A549 (cell line): ENCODE measurements around the gene IFITM5. TPM values are rescaled to one million over a fixed set of nuclear protein-coding genes. Genes with fewer than 3 reads are reported as not detected.
"Not testable (repeated sequence)": the region's sequence is repeated elsewhere in the genome, so short reads cannot be mapped to it uniquely, and the experiment has no call there.

Experiments used
- ATAC-seq, 2 experiments: fragments of 200-7000 bp in 1 of 2; fragments of >200 bp in 1 of 2; cut with Nextera tagmentation in 1 of 2; cut with Tn5 transposase in 1 of 2; 3 replicates each; pipeline versions ENCODE4 v1.8.0 to v1.9.1; 2018 to 2020; ENCODE audit warnings: mild to moderate bottlenecking in 1 of 2, moderate library complexity in 1 of 2
- CTCF ChIA-PET: fragments of 300-600 bp; sonication (Branson Sonifier 250); formaldehyde crosslinking; extraction: SDS; loops from one replicate; lab custom pipeline; 2021; ENCODE audit warnings: antibody characterized with exemption, inconsistent platforms; lab: Yijun Ruan, JAX
- POLR2A ChIA-PET: fragments of 350-600 bp; formaldehyde crosslinking; extraction: SDS; loops from one replicate; lab custom pipeline; 2021; ENCODE audit warnings: antibody characterized with exemption, inconsistent platforms; lab: Yijun Ruan, JAX
- DNase-seq, 2 experiments: peaks; one replicate each; pipeline versions ENCODE4 v3.0.0 to v3.0.0-alpha.2; 2011 to 2016; ENCODE audit warnings: low read depth in 1 of 2, low spot score in 1 of 2
- FAIRE-seq: peaks from 2 replicates; lab custom pipeline; 2011; peaks lifted over from hg19 to GRCh38; lab: Jason Lieb, UNC
- H3K27ac ChIP-seq, 2 experiments: fragments of >200 bp; sonication (Bioruptor Twin); formaldehyde crosslinking; 3 replicates each; pipeline ENCODE4 v1.5.1; 2016 to 2017
- H3K4me1 ChIP-seq: fragments of >200 bp; sonication (Bioruptor Twin); formaldehyde crosslinking; 3 replicates; pipeline ENCODE4 v1.6.1; 2016
- H3K4me2 ChIP-seq: fragments of >200 bp; sonication (Bioruptor Twin); formaldehyde crosslinking; 3 replicates; pipeline ENCODE4 v1.6.1; 2016
- H3K4me3 ChIP-seq: fragments of >200 bp; sonication (Bioruptor Twin); formaldehyde crosslinking; 3 replicates; pipeline ENCODE4 v1.5.1; 2016
- H3K9me3 ChIP-seq: fragments of >200 bp; sonication (Bioruptor Twin); formaldehyde crosslinking; 3 replicates; pipeline ENCODE4 v1.6.1; 2016
- CEBPB ChIP-seq, 2 experiments: fragments of >200 bp in 1 of 2; sonication (Bioruptor Twin) in 1 of 2; formaldehyde crosslinking in 1 of 2; IDR thresholded peaks; 2 replicates each; pipeline ENCODE4 v1.6.1; 2012 to 2016
- EP300 ChIP-seq, 2 experiments: fragments of >200 bp; sonication (Bioruptor Twin); formaldehyde crosslinking; IDR thresholded peaks; 2 replicates in 1 of 2; 3 replicates in 1 of 2; pipeline ENCODE4 v1.6.1; 2016 to 2017
- FOXS1 ChIP-seq: fragments of 250-450 bp; sonication (Bioruptor Pico); IDR thresholded peaks from 2 replicates; pipeline ENCODE4 v1.5.0; 2020; ENCODE audit warnings: mild to moderate bottlenecking, moderate library complexity
- HEYL ChIP-seq: fragments of 250-450 bp; sonication (Bioruptor Pico); IDR thresholded peaks from 2 replicates; pipeline ENCODE4 v1.8.0; 2021; ENCODE audit warnings: mild to moderate bottlenecking, moderate library complexity
- HOXB5 ChIP-seq: fragments of 250-450 bp; sonication (Bioruptor Pico); IDR thresholded peaks from 2 replicates; pipeline ENCODE4 v1.5.0; 2020; ENCODE audit warnings: mild to moderate bottlenecking, moderate library complexity
- JUN ChIP-seq, 2 experiments: fragments of >200 bp; sonication (Bioruptor Twin); formaldehyde crosslinking; IDR thresholded peaks; 2 replicates in 1 of 2; 3 replicates in 1 of 2; pipeline ENCODE4 v1.6.1; 2016 to 2017
- MAZ ChIP-seq: fragments of 150-350 bp; IDR thresholded peaks from 2 replicates; pipeline ENCODE4 v1.6.1; 2014; ENCODE audit warnings: antibody characterized with exemption, low read depth, low read length, borderline replicate concordance
- MYC ChIP-seq: IDR thresholded peaks from 2 replicates; pipeline ENCODE4 v1.6.1; 2012; ENCODE audit warnings: mild to moderate bottlenecking, inconsistent platforms, low read length, improper control_type of control experiment, borderline replicate concordance
- NFE2L2 ChIP-seq: fragments of 150-350 bp; conservative IDR thresholded peaks from 2 replicates; pipeline ENCODE4 v1.6.1; 2014; ENCODE audit warnings: low read length
- RARB ChIP-seq: fragments of 250-450 bp; sonication (Bioruptor Pico); IDR thresholded peaks from 2 replicates; pipeline ENCODE4 v1.8.0; 2021; ENCODE audit warnings: mild to moderate bottlenecking, moderate library complexity
- RCOR1 ChIP-seq: fragments of 150-350 bp; IDR thresholded peaks from 2 replicates; pipeline ENCODE4 v1.6.1; 2014; ENCODE audit warnings: antibody characterized with exemption, low read length, low read depth
- RNF2 ChIP-seq: fragments of 200-600 bp; sonication (generic); IDR thresholded peaks from 2 replicates; pipeline ENCODE4 v1.6.1; 2016; ENCODE audit warnings: low read depth, mild to moderate bottlenecking, antibody characterized with exemption, moderate library complexity, borderline replicate concordance
- whole genome bisulfite sequencing: methylation state at CpG from one replicate; pipeline ENCODE4 v1.1.6; 2017; ENCODE audit errors: missing lambda C conversion rate; 5-methylcytosine and 5-hydroxymethylcytosine counted together
- polyA plus RNA-seq, 4 experiments: library from polyadenylated mRNA; depleted of rRNA in 3 of 4; stranded (reverse); fragments of >200 nt; fragmentation: RNase III in 1 of 4; extraction: RNeasy Plus Mini Kit Qiagen cat#74134 plus additional on column Dnase treatment in 1 of 4; gene quantifications; 2 replicates in 3 of 4; 3 replicates in 1 of 4; pipeline ENCODE4 v1.2.3, GENCODE V29; 2011 to 2017
- TF ChIP-seq, protein P1 (sequence below): fragments of >200 bp; sonication (Bioruptor Twin); formaldehyde crosslinking; IDR thresholded peaks from 2 replicates; pipeline ENCODE4 v1.6.1; 2016
- TF ChIP-seq, protein P2 (sequence below): fragments of 450-650 bp; IDR thresholded peaks from 2 replicates; pipeline ENCODE4 v1.6.1; 2014; ENCODE audit warnings: antibody characterized with exemption
- TF ChIP-seq, protein P3 (sequence below): IDR thresholded peaks from 2 replicates; pipeline ENCODE4 v1.6.1; 2012
- TF ChIP-seq, protein P4 (sequence below): fragments of 250-450 bp; sonication (Bioruptor Pico); IDR thresholded peaks from 2 replicates; pipeline ENCODE4 v1.5.0; 2020; ENCODE audit warnings: low read depth, mild to moderate bottlenecking, moderate library complexity

The IFITM5 gene
- polyA plus RNA-seq, 2 of the 4 experiments (the other 2 are of a cell fraction): not detected

DNA sequence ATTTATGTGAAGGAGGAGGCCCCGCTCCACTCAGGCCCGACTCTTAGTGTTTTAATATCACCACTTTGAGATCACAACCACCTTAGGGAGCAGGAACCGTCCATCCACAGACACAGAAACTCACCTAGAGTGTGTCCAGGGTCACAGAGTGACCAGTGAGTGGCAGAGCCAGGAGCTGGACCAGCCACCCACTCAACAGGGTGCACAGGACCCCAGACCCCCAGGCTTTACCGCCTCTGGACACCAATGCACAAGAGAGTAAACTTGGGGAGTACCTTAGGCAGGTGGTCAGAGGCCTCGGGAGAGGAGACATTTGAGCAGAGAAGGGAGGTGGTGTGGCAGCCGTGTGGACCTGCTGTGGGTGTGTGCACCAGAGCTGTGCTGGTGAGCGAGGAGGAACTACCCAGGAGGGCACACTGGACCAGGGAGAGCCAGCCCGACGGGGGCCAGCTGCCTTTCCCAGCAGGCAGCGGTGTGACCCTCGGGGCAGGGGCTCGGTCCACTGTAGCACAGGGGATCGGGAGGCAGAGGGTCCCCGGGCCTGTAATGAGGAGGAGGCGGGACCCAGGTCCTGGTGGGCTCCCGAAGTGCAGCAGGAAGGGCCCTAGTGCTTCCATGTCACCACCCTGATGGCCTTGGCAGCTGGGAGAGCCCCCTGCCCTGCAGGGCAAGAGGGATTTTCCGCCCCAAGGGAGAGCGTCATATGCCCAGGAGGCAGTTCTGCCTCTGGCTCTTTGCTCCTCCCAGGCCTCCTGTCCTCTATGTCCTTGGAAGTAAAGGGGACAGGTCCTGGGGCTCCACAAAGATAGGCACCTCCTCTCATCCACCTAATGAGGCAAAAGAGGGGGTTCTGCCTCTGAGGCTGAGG, 28.6 kb downstream of the IFITM5 start (continued):
- no peak for TF ChIP-seq RCOR1

DNA sequence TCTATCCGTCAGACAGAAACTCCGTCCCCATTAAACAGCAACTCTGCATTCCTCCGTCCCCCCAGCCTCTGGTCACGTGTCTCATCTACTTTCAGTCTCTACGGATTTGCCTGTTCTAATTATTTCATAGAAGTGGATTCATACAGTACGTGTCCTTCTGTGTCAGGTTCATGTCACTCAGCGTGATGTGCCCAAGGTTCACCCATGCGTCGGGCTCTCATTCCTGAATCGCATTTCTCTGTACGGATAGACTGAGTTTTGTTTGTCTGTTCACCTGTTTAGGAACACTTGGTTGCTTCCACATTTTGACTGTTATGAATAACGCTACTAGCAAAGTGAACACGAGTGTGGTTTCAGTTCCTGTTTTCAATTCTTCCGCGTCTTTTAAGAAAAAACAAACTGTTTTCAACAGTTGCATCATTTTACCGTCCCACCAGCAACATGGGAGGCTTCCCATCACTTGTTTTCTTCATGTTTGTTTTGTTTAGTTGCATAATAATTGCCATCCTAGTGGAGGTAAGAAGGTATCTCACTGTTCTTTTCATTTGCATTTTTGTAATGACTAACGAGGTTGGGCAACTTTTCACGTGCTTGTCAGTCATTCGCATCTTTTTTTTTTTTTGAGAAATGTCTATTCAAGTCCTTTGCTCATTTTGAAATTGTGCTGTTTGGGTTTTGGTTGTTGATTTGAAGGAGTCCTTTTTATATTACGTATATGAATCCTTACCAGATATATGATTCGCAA, 30.0 kb downstream of the IFITM5 start:
- ATAC-seq: no peak
- H3K27ac ChIP-seq: no peak overlapping the region
- H3K4me2 ChIP-seq: no peak overlapping the region
- 78% methylated on average over 21 of the region's 21 CpGs for WGBS
- peaks cover 8% of the 10 kb centered on the region; the same call in 2 of the 3 replicates for H3K9me3 ChIP-seq
- 0 out of 4 replicates have a peak, but pooled peaks of 1 of the 2 experiments have one; percentile 12 for TF ChIP-seq CEBPB (IDR thresholded peaks at IDR 0.05)
- no peak for TF ChIP-seq EP300 (IDR thresholded peaks at IDR 0.05)
- no peak for TF ChIP-seq JUN (IDR thresholded peaks at IDR 0.05)
- no peak for TF ChIP-seq RARB (CRISPR knock-in tag)
- H3K4me3 ChIP-seq: no peak overlapping the region
- no peak for FAIRE-seq
- POLR2A ChIA-PET: no interaction called here
- peaks cover 7% of the 10 kb centered on the region for H3K4me1 ChIP-seq
- DNase-seq: no peak
- CTCF ChIA-PET: interaction anchor here (1.0 to 2.4 kb wide), 4 partner anchors 11 to 19 kb away, joined by 3 to 9 read pairs (median 8); no protein-coding TSS in a partner anchor

DNA sequence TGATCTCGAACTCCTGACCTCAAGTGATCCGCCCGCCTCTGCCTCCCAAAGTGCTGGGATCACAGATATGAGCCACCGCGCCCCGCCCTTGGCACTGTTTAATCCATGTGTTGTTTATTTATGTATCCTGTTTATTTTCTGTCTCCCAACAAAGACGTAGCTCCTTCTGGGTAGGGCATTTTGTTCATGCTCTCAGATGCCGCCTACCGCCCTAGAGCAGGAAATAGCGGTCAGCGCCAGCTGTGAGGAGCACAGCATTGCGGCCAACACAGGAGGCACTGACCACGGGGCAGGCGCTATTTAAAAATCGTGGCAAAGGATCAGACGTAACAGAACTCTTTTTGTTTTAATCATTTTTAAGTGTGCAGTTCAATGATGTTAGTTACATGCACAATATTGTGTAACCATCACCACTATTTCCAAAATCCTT, 30.6 kb downstream of the IFITM5 start:
- WGBS: 69% methylated on average over 16 of the region's 16 CpGs
- H3K4me2 ChIP-seq, POLR2A ChIA-PET, FAIRE-seq, H3K9me3 ChIP-seq, H3K4me1 ChIP-seq, H3K27ac ChIP-seq, H3K4me3 ChIP-seq: not testable (repeated sequence)
- ATAC-seq (peak; percentile 35 to 70; a peak in 4 of 6 replicates), DNase-seq (peak in 1 of 2 experiments; percentile 65)
- CTCF ChIA-PET: interaction anchor here (1.5 to 1.9 kb wide), 2 partner anchors 13 to 17 kb away, joined by 8 read pairs; no protein-coding TSS in a partner anchor

DNA sequence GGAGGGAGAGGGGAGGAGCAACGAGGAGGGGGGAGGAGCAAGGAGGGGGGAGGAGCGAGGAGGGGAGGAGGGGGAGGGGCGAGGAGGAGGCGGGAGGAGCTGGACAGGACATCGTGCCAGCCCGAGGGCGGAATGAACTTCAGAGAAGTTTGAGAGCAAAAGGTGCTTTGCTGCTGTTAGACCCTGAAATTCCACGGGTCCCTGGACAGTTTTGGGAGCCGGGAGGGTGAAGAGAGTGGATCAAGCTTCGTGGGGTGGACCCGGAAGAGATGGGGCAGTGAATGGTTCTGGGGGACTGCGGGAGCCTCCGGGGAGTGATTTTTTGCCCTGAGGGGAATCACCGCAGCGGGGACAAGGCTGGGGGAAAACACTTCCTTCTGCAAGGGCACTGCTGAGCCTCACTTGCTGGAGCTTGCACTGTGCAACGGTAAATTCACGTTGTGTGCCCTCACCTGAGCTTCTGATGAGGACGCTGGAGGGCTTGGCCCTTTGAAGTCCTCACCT, 31.8 kb downstream of the IFITM5 start:
- FAIRE-seq: no peak
- H3K4me3 ChIP-seq: peak overlapping the region; percentile 42
- H3K4me2 ChIP-seq: peak overlapping the region; percentile 93
- TF ChIP-seq RCOR1: no peak
- TF ChIP-seq, protein P1, sequence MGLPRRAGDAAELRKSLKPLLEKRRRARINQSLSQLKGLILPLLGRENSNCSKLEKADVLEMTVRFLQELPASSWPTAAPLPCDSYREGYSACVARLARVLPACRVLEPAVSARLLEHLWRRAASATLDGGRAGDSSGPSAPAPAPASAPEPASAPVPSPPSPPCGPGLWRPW: no peak
- TF ChIP-seq FOXS1: no peak
- TF ChIP-seq HEYL (CRISPR knock-in tag): no peak
- TF ChIP-seq RNF2: no peak
- TF ChIP-seq EP300 (IDR thresholded peaks at IDR 0.05): no peak
- TF ChIP-seq, protein P2, sequence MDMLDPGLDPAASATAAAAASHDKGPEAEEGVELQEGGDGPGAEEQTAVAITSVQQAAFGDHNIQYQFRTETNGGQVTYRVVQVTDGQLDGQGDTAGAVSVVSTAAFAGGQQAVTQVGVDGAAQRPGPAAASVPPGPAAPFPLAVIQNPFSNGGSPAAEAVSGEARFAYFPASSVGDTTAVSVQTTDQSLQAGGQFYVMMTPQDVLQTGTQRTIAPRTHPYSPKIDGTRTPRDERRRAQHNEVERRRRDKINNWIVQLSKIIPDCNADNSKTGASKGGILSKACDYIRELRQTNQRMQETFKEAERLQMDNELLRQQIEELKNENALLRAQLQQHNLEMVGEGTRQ: no peak
- no peak for TF ChIP-seq MYC
- TF ChIP-seq, protein P3, sequence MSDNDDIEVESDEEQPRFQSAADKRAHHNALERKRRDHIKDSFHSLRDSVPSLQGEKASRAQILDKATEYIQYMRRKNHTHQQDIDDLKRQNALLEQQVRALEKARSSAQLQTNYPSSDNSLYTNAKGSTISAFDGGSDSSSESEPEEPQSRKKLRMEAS: peak; percentile 56
- TF ChIP-seq HOXB5 (CRISPR knock-in tag): 0 out of 2 replicates have a peak, but pooled peaks have one; percentile 19
- TF ChIP-seq, protein P4, sequence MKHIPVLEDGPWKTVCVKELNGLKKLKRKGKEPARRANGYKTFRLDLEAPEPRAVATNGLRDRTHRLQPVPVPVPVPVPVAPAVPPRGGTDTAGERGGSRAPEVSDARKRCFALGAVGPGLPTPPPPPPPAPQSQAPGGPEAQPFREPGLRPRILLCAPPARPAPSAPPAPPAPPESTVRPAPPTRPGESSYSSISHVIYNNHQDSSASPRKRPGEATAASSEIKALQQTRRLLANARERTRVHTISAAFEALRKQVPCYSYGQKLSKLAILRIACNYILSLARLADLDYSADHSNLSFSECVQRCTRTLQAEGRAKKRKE (CRISPR knock-in tag): no peak
- no peak for TF ChIP-seq MAZ
- TF ChIP-seq NFE2L2: no peak
- TF ChIP-seq, all 56 proteins: peak for 2
- peaks cover 8% of the 10 kb centered on the region; the same call in 2 of the 3 replicates for H3K9me3 ChIP-seq
- ATAC-seq: peak; percentile 42 to 71; a peak in 4 of 6 replicates
- ChIA-PET CTCF (interaction anchor here (0.6 to 1.9 kb wide), 6 partner anchors 9 to 40 kb away, joined by 3 to 8 read pairs (median 4); partner anchors contain the start of gene IFITM2), POLR2A (interaction anchor here (1.2 kb wide), 1 partner anchor 60 kb away, joined by 3 read pairs; the partner anchor contains the start of genes BET1L and RIC8A)
- peak; percentile 35 to 61 for DNase-seq
- peak overlapping the region; percentile 68 to 76 for H3K27ac ChIP-seq
- H3K4me1 ChIP-seq: peaks cover 7% of the 10 kb centered on the region
- 11% methylated on average over 16 of the region's 18 CpGs for WGBS
